Endothelial cell of umbilical vein (primary cell): ENCODE measurements around the gene MDGA2. TPM values are rescaled to one million over a fixed set of nuclear protein-coding genes. Genes with fewer than 3 reads are reported as not detected.

ENCODE experiments used
- BruUV-seq: library from RNA; stranded (reverse); fragments of 400-500 nt; replicated peaks from 2 replicates; lab custom pipeline; 2021; lab: Mats Ljungman, UMichigan
- CTCF ChIA-PET: fragments of 300-600, 350-600 bp; sonication (Branson Sonifier 250); formaldehyde crosslinking; loops from one replicate; lab custom pipeline; 2021; ENCODE audit warnings: antibody characterized with exemption, inconsistent platforms; lab: Charles Lee
- POLR2A ChIA-PET: fragments of 300-600, 350-600 bp; sonication (Branson Sonifier 250); formaldehyde crosslinking; loops from one replicate; lab custom pipeline; 2021; ENCODE audit warnings: antibody characterized with exemption, inconsistent platforms; lab: Charles Lee
- DNase-seq: peaks from one replicate; pipeline ENCODE4 v3.0.0-alpha.2; 2011; ENCODE audit warnings: low read depth, low spot score
- FAIRE-seq: peaks from 2 replicates; lab custom pipeline; 2011; peaks lifted over from hg19 to GRCh38; lab: Jason Lieb, UNC
- H2AFZ ChIP-seq: 2 replicates; pipeline ENCODE4 v1.6.0; 2012; ENCODE audit warnings: low read depth, low read length, control low read depth, inconsistent platforms
- H3K27ac ChIP-seq: 2 replicates; pipeline ENCODE4 v1.5.1; 2011; ENCODE audit warnings: low read depth, mild to moderate bottlenecking, control low read depth, low read length, moderate library complexity; ENCODE audit not compliant: insufficient read depth
- H3K27me3 ChIP-seq, 2 experiments: 2 replicates each; pipeline versions ENCODE4 v1.6.0 to v1.6.1; 2011; ENCODE audit warnings: low read length in 2 of 2, mixed read lengths in 1 of 2; ENCODE audit not compliant: control insufficient read depth in 2 of 2, insufficient read depth in 2 of 2
- H3K36me3 ChIP-seq, 2 experiments: 2 replicates in 1 of 2; 3 replicates in 1 of 2; pipeline ENCODE4 v1.5.1; 2011; ENCODE audit warnings: low read length in 2 of 2, mild to moderate bottlenecking in 1 of 2, moderate library complexity in 1 of 2; ENCODE audit not compliant: control insufficient read depth in 2 of 2, insufficient read depth in 2 of 2; ENCODE audit errors: extremely low read depth in 1 of 2
- H3K4me1 ChIP-seq: 3 replicates; pipeline ENCODE4 v1.5.1; 2011; ENCODE audit warnings: mild to moderate bottlenecking, low read length; ENCODE audit not compliant: control insufficient read depth, insufficient read depth; ENCODE audit errors: extremely low read depth
- H3K4me2 ChIP-seq: 2 replicates; pipeline ENCODE4 v1.6.1; 2011; ENCODE audit warnings: low read length, control low read depth, mixed read lengths; ENCODE audit not compliant: insufficient read depth
- H3K4me3 ChIP-seq, 3 experiments: fragments of 200-600 bp in 1 of 3; sonication (generic), shearing (Covaris generic) in 1 of 3; replicated peaks in 1 of 3; 2 replicates each; pipeline ENCODE4 v1.5.1; 2011 to 2016; ENCODE audit warnings: control low read depth in 3 of 3, low read length in 3 of 3, mild to moderate bottlenecking in 2 of 3, inconsistent platforms in 1 of 3, low read depth in 1 of 3, moderate library complexity in 1 of 3; ENCODE audit not compliant: insufficient read depth in 1 of 3
- H3K79me2 ChIP-seq: 2 replicates; pipeline ENCODE4 v1.6.0; 2012; ENCODE audit warnings: low read length, inconsistent platforms; ENCODE audit not compliant: control insufficient read depth, insufficient read depth
- H3K9ac ChIP-seq: replicated peaks from 2 replicates; pipeline ENCODE3; 2011; ENCODE audit warnings: low read length, control low read depth; ENCODE audit not compliant: insufficient read depth; ENCODE audit errors: extremely low read depth
- H3K9me1 ChIP-seq: replicated peaks from 3 replicates; pipeline ENCODE4 v1.6.0; 2011; ENCODE audit warnings: mild to moderate bottlenecking, low read length; ENCODE audit not compliant: control insufficient read depth, insufficient read depth; ENCODE audit errors: extremely low read depth
- H3K9me3 ChIP-seq: replicated peaks from 2 replicates; pipeline ENCODE4 v1.5.1; 2012; ENCODE audit warnings: low read length, inconsistent platforms; ENCODE audit not compliant: control insufficient read depth, insufficient read depth
- H4K20me1 ChIP-seq: replicated peaks from 2 replicates; pipeline ENCODE3; 2011; ENCODE audit warnings: mild to moderate bottlenecking, low read length; ENCODE audit not compliant: control insufficient read depth, insufficient read depth; ENCODE audit errors: extremely low read depth
- CTCF ChIP-seq, 2 donors: IDR thresholded peaks; 1 replicate in 1 of 2; 2 replicates in 1 of 2; pipeline ENCODE4 v1.5.1; 2011; ENCODE audit warnings: low read length in 2 of 2, mild to moderate bottlenecking in 2 of 2, moderate library complexity in 2 of 2, control low read depth in 1 of 2, inconsistent platforms in 1 of 2, low read depth in 1 of 2; ENCODE audit not compliant: insufficient read depth in 1 of 2; ENCODE audit errors: extremely low read depth in 1 of 2
- EZH2 ChIP-seq: IDR thresholded peaks from 2 replicates; pipeline ENCODE4 v1.6.1; 2012; ENCODE audit warnings: borderline replicate concordance, low read depth, mild to moderate bottlenecking, moderate library complexity, low read length, inconsistent platforms; ENCODE audit not compliant: severe bottlenecking
- FOS ChIP-seq: IDR thresholded peaks from 2 replicates; pipeline ENCODE4 v1.6.1; 2011; ENCODE audit warnings: mild to moderate bottlenecking, low read length, moderate library complexity, borderline replicate concordance; ENCODE audit not compliant: insufficient read depth
- GATA2 ChIP-seq: IDR thresholded peaks from 2 replicates; pipeline ENCODE4 v1.7.0; 2011; ENCODE audit warnings: low read depth, mild to moderate bottlenecking, moderate library complexity, mixed read lengths, low read length; ENCODE audit not compliant: insufficient read length, insufficient read depth
- JUN ChIP-seq: IDR thresholded peaks from 2 replicates; pipeline ENCODE4 v1.6.1; 2011; ENCODE audit warnings: borderline replicate concordance, low read depth; ENCODE audit not compliant: insufficient read length, insufficient read depth
- MYC ChIP-seq: IDR thresholded peaks from one replicate; pipeline ENCODE4 v1.6.1; 2011; ENCODE audit warnings: mild to moderate bottlenecking, low read depth, low read length
- POLR2A ChIP-seq: IDR thresholded peaks from 2 replicates; pipeline ENCODE4 v1.6.1; 2012; ENCODE audit warnings: low read depth, mild to moderate bottlenecking, control low read depth, low read length
- POLR2AphosphoS5 ChIP-seq: IDR thresholded peaks from 2 replicates; pipeline ENCODE4 v1.6.1; 2012; ENCODE audit warnings: low read depth, mild to moderate bottlenecking, control low read depth, low read length, moderate library complexity; ENCODE audit not compliant: insufficient read depth
- dilution Hi-C: fragments of 300-500 bp; cut with MboI; formaldehyde crosslinking; loops from one replicate; pipeline ENCODE4 v1.15.0; 2019; ENCODE audit warnings: low sequenced_read_pairs; ENCODE audit not compliant: extremely low pct_ligation_motif_present
- intact Hi-C: fragments of 100-400 bp; cut with micrococcal nuclease; formaldehyde crosslinking; loops from one replicate; pipeline ENCODE4 v1.10.0; 2022
- polyA plus RNA-seq, 4 experiments: library from polyadenylated mRNA; depleted of rRNA in 3 of 4; stranded (reverse) in 3 of 4; unstranded in 1 of 4; fragments of >200 nt; gene quantifications; 2 replicates each; pipeline versions ENCODE4 v1.2.1 to v1.2.3, GENCODE V29; 2011 to 2012; ENCODE audit warnings: missing spikeins in 1 of 4
- total RNA-seq: library from RNA; stranded (reverse); gene quantifications from 2 replicates; pipeline ENCODE4 v1.2.3, GENCODE V29; 2021
- TF ChIP-seq, protein P1 (sequence below): IDR thresholded peaks from 2 replicates; pipeline ENCODE4 v1.6.1; 2011; ENCODE audit not compliant: insufficient read depth, insufficient read length

MDGA2 gene
- total and polyA plus RNA-seq, 2 donors (not counting 3 experiments of a cell fraction or from before 2014, with no cell fraction given), result not detected

GRCh38 chr14:47060050-47060449, 615.4 kb downstream of the MDGA2 start:
- no TSS peak for BruUV-seq
- FAIRE-seq, result no peak
- CTCF ChIA-PET, result no interaction called here

GRCh38 chr14:47057364-47057763, 618.0 kb downstream of the MDGA2 start:
- Histone ChIP-seq H4K20me1 (no peaks in the 10 kb centered on the region), H3K4me1 (no peaks in the 10 kb centered on the region), H3K9ac (no peak overlapping the region), H3K27ac (no peak overlapping the region), H3K9me1 (no peaks in the 10 kb centered on the region), H3K4me2 (no peak overlapping the region), H3K79me2 (no peaks in the 10 kb centered on the region), H3K4me3 (no peak overlapping the region), H3K27me3 (no peaks in the 10 kb centered on the region), H3K9me3 (no peaks in the 10 kb centered on the region), H2AFZ (no peak overlapping the region), H3K36me3 (no peaks in the 10 kb centered on the region)
- ChIA-PET CTCF (interaction anchor here (0.8 to 1.5 kb wide), 2 partner anchors 53 to 220 kb away, joined by 3 to 5 read pairs; no protein-coding TSS in a partner anchor), POLR2A (no interaction called here)
- intact Hi-C loops, result no loop called here
- BruUV-seq, result no TSS peak
- TF ChIP-seq JUN (no peak), GATA2 (no peak), MYC (no peak), CTCF (IDR thresholded peaks at IDR 0.05; ENCODE audit: extremely low read depth in 1 of 2, insufficient read depth in 1 of 2, low read depth in 1 of 2, low read length in 2 of 2) (no peak), POLR2AphosphoS5 (no peak), FOS (no peak), POLR2A (no peak), EZH2 (no peak)
- TF ChIP-seq, protein P1, sequence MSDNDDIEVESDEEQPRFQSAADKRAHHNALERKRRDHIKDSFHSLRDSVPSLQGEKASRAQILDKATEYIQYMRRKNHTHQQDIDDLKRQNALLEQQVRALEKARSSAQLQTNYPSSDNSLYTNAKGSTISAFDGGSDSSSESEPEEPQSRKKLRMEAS, result no peak
- FAIRE-seq (no peak), DNase-seq (no peak)
- dilution Hi-C loops, result no loop called here

More at GRCh38 chr14:47060050-47060449, 615.4 kb downstream of the MDGA2 start:
- Histone ChIP-seq H4K20me1 (no peaks in the 10 kb centered on the region), H3K79me2 (no peaks in the 10 kb centered on the region), H3K4me3 (no peak overlapping the region), H2AFZ (no peak overlapping the region), H3K9ac (no peak overlapping the region), H3K36me3 (no peaks in the 10 kb centered on the region), H3K4me1 (no peaks in the 10 kb centered on the region), H3K4me2 (no peak overlapping the region), H3K9me1 (no peaks in the 10 kb centered on the region), H3K27me3 (no peaks in the 10 kb centered on the region), H3K9me3 (no peaks in the 10 kb centered on the region), H3K27ac (no peak overlapping the region)
- dilution Hi-C loops (no loop called here), intact Hi-C loops (no loop called here)
- TF ChIP-seq FOS, result no peak
- DNase-seq, result no peak
- POLR2A ChIA-PET, result no interaction called here
